Left lobe of liver (tissue), 2 donors: ENCODE results near the gene SDHD. TPM values are rescaled to one million over a fixed set of nuclear protein-coding genes. Genes with fewer than 3 reads are reported as not detected.
"Not testable (repeated sequence)": the region's sequence is repeated elsewhere in the genome, so short reads cannot be mapped to it uniquely, and the experiment has no call there.

Experiments used
- ATAC-seq: fragments of 200-7000 bp; cut with Tn5 transposase; one replicate; pipeline ENCODE4 v1.9.1; 2020; ENCODE audit warnings: mild to moderate bottlenecking, moderate library complexity
- DNase-seq: peaks from one replicate; pipeline ENCODE4 v3.0.0-alpha.2; 2020; ENCODE audit warnings: low spot score
- total RNA-seq: library from RNA; stranded (reverse); gene quantifications from one replicate; pipeline ENCODE4 v1.2.1, GENCODE V29; 2021
- donor health status: DM: no; HTN: no; CAD: no; lungs with moderate emphysema.
- donor health status: DM: no; HTN: yes; CAD: no.

SDHD gene
- total RNA-seq: 168 TPM

- ATAC-seq (peak; percentile 96), DNase-seq (peak; percentile 97)
These were observed at the start of gene SDHD, which contains the start of gene TIMM8B for GRCh38 chr11:112086422-112087191. Gene SDHD, plus strand, starts transcription at chr11:112086873. Its CDS starts 35 bp downstream, at chr11:112086908. Gene TIMM8B, minus strand, starts transcription at chr11:112086756. Its CDS starts 33 bp downstream, at chr11:112086723.

DNA sequence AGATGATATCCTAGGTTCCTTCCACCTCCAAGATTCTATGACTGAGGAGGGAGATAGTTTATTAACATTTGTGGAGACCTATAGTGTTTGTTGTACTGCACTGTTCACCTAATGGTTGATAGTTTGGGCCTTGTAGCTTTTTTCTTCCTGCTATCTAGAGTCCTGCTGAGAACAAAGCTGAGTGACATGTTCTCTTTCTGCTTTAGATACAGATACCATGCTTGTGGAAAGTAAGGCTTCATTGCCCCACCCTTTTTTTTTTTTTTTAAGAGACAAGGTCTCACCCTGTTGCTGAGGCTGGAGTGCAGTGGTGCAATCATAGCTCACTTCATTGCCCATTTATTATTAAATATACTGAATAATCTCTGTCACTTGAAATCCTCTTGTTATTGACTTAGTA lies 49.1 kb upstream of the SDHD start:
- DNase-seq: no peak

DNA sequence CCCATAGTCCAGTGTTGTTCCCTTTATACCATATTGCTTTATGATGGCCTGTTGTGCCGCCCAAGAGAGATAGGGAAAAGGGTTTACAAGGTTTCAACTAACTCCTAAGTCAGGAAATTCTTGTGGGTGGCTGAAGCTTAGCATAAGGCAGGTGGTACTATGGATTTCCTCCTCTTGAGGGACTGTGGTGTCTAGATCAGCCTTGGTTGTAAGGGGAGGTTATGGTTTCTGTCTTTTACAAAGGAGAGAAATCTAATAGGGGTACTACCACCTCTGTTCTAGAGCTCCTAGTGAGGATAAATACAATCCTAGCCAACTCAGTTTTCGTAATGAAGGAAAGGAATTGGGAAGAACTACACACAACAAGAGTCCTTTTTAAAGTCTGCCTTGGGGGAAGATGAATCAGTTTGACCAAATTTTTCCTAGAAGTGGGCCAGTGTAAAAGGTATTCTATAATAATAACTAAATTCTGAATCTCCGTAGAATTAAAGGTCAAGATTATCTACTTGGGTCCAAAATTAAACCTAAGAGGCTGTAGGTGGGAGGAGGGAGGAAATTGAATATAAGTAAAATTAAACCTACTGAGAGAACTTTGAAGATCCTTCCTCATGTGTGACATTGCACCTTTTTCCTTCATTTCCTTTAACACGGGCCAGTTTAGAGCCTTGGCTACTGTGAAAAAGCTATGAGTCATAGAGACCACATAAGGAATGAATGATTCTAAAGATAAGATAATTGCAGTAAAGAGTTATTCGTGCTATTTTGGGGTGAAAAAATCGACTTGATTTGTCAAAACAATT lies 44.3 kb upstream of the SDHD start:
- DNase-seq: no peak
- no peak for ATAC-seq

More for the DNA sequence above, 49.1 kb upstream of the SDHD start:
- no peak for ATAC-seq

GRCh38 chr11:112042961-112043304 lies 43.7 kb upstream of the SDHD start:
- no peak for ATAC-seq

DNA sequence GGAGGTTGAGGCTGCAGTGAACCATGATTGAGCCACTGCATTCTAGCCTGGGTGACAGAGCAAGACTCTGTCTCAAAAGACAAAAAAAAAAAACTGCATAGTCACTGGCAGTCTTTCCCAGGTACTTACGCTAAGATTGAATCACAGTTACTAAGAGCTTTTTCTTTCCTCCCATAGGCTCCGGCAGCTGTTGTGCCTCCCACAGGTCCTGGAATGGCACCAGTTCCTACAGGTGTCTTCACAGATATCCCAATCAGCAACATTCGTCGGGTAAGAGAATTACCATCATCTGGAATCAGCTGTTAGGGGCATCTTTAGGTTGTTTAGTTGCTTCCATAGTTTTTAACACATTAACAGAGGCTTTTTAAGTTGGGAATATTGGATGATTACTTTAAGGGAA lies 41.7 kb upstream of the SDHD start:
- ATAC-seq: no peak
- no peak for DNase-seq

More at GRCh38 chr11:112042961-112043304, 43.7 kb upstream of the SDHD start:
- DNase-seq: no peak

GRCh38 chr11:112046647-112047046 lies 40.0 kb upstream of the SDHD start:
- DNase-seq, ATAC-seq: not testable (repeated sequence)

DNA sequence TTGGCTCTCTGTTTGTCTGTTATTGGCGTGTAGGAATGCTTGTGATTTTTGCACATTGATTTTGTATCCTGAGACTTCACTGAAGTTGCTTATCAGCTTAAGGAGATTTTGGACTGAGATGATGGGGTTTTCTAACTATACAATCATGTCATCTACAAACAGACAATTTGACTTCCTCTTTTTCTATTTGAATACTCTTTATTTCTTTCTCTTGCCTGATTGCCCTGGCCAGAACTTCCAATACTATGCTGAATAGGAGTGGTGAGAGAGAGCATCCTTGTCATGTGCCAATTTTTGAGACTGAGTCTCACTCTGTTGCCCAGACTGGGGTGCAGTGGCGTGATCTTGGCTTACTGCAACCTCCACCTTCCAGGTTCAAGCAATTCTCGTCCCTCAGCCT lies 38.4 kb upstream of the SDHD start:
- not testable (repeated sequence) for DNase-seq, ATAC-seq

DNA sequence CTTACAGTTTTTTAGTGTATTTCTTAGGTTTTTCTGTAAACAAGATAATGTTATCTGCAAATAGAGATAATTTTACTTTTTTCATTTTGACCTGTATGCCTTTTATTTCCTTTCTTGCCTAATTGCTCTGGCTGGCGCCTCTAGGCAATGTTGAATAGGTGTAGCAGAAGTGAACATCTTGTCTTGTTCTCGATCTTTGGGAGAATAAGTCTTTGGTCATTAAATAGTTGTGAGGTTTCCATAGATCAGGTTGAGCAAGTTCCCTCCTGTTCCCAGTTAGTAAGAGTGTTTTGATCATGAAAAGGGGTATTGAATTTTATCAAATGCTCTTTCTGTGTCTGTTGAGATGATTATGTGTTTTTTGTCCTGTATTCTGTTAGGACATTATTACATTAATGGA lies 36.9 kb upstream of the SDHD start:
- DNase-seq (no peak), ATAC-seq (no peak)

GRCh38 chr11:112050721-112051120 lies 36.0 kb upstream of the SDHD start:
- ATAC-seq: no peak
- DNase-seq: no peak

GRCh38 chr11:112051768-112052167 lies 34.9 kb upstream of the SDHD start:
- no peak for ATAC-seq
- no peak for DNase-seq

DNA sequence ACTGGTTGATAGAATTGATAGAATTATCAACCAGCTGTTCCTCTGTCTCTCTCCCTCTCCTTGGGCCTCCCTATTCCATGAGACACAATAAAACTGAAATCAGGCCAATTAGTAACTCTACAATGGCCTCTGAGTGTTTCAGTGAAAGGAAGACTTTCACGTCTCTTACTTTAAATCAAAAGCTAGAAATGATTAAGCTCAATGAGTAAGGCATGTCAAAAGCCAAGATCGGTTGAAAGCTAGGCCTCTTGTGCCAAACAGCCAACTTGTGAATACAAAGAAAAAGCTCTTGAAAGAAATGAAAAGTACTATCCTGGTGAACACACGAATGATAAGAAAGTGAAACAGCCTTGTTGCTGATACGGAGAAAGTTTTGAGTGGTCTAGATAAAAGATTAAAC lies 29.5 kb upstream of the SDHD start:
- no peak for ATAC-seq
- no peak for DNase-seq

DNA sequence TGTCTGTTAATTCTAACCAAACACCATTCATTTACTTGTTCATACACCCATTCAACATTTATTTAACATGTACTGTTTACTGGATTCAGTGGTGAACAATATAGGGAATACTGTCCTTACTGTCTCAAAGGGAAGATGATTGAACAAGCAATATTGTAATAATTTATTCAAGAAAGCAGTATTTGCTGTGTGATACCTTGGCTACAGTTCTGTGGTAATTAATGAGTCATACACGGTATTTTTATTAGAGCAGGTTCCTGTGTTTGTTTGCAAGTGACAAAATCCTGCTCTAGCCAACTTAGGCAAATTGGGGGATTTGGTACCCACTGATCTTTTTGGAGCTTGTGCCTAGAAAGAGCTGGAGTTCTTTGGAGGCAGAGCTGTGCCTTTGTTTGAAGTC lies 28.6 kb upstream of the SDHD start:
- DNase-seq: no peak

GRCh38 chr11:112062923-112063322 lies 23.8 kb upstream of the SDHD start:
- no peak for ATAC-seq

More for the DNA sequence above, 28.6 kb upstream of the SDHD start:
- ATAC-seq: no peak

GRCh38 chr11:112073941-112074811 lies 12.5 kb upstream of the SDHD start, which contains the start of the genes NKAPD1 and PIH1D2:
Gene NKAPD1, plus strand, starts transcription at chr11:112074299. Its CDS starts 1,276 bp downstream, at chr11:112075575.
Gene PIH1D2, minus strand, starts transcription at chr11:112074017. Its CDS starts 843 bp downstream, at chr11:112073174.
- DNase-seq (peak; percentile 79), ATAC-seq (peak; percentile 96)

More at GRCh38 chr11:112062923-112063322, 23.8 kb upstream of the SDHD start:
- no peak for DNase-seq

DNA sequence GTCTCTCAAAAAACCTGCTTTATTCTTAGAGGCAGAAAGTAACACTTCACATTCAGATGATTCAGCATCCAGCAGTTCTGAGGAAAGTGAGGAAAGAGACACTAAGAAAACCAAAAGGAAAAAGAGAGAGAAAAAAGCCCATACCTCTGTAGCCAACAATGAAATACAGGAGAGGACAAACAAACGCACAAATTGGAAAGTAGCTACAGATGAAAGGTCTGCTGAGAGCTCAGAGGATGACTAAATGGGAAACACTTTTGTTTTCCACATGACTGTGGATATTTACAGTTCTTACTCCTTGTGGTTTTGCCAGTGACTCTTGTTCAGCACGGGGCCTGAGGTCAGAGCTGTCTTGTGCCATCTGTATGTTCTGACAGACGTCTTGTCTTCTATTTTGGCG lies 3.9 kb upstream of the SDHD start:
- DNase-seq: no peak
- ATAC-seq: no peak

- peak; percentile 59 for ATAC-seq
- DNase-seq: no peak
These were observed 751 bp upstream of the SDHD start for GRCh38 chr11:112085822-112086421.

DNA sequence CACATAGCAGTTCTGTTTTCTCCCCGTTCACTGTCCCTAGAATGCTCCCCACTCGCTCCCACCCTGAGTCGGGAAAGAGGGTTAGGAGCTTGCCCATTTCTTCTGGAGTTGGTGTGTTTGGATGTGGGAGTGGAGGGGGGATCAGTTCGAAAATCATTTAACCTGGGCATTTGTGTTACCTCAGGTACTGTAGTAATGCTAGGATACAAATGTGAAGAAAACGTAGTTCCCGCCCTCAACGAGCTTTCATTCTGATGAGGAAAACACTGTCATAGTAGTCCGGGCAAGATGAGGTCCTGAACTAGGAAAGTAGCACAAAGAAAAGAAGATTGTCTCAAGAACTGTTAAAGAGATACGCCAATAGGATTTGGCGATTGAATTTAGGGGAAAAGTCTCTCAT lies 539 bp downstream of the SDHD start:
- no peak for DNase-seq
- ATAC-seq: peak; percentile 8

- not testable (repeated sequence) for ATAC-seq, DNase-seq
These were observed 8.6 kb downstream of the SDHD start for GRCh38 chr11:112095302-112095701.

GRCh38 chr11:112096194-112096593 lies 9.5 kb downstream of the SDHD start:
- no peak for ATAC-seq
- DNase-seq: no peak
